Endothelial cell (in vitro differentiated cells): Measurements from ENCODE around the gene GSDME. TPM values are rescaled to one million over a fixed set of nuclear protein-coding genes. Genes with fewer than 3 reads are reported as not detected.

ENCODE experiments used
- DNase-seq: peaks from one replicate; pipeline ENCODE4 v3.0.0; 2021; ENCODE audit warnings: low spot score
- H3K27ac Mint-ChIP-seq: one replicate; pipeline ENCODE4 v1.8.0; 2021; ENCODE audit warnings: mixed read lengths, inconsistent platforms; ENCODE audit not compliant: unreplicated experiment
- H3K27me3 Mint-ChIP-seq: one replicate; pipeline ENCODE4 v1.8.0; 2021; ENCODE audit warnings: mild to moderate bottlenecking, moderate library complexity, mixed read lengths, inconsistent platforms; ENCODE audit not compliant: unreplicated experiment
- H3K36me3 Mint-ChIP-seq: one replicate; pipeline ENCODE4 v1.8.0; 2021; ENCODE audit warnings: mild to moderate bottlenecking, low read depth, mixed read lengths, inconsistent platforms; ENCODE audit not compliant: unreplicated experiment
- H3K4me1 Mint-ChIP-seq: one replicate; pipeline ENCODE4 v1.8.0; 2021; ENCODE audit warnings: mild to moderate bottlenecking, mixed read lengths, inconsistent platforms; ENCODE audit not compliant: unreplicated experiment
- H3K4me3 Mint-ChIP-seq: one replicate; pipeline ENCODE4 v1.8.0; 2021; ENCODE audit warnings: mild to moderate bottlenecking, mixed read lengths, inconsistent platforms; ENCODE audit not compliant: unreplicated experiment
- H3K9me3 Mint-ChIP-seq: one replicate; pipeline ENCODE4 v1.8.0; 2021; ENCODE audit warnings: mixed read lengths, inconsistent platforms; ENCODE audit not compliant: unreplicated experiment
- total RNA-seq: library from RNA; stranded (reverse); fragmentation: NEBNext Ultra II Directional; extraction: Animal tissue kit (Norgen Biotek cat#: 25700); gene quantifications from one replicate; pipeline ENCODE4 v1.2.1, GENCODE V29; 2021; ENCODE audit not compliant: unreplicated experiment
- TF ChIP-seq, protein P1 (sequence below): fragments of 200-600 bp; sonication (generic); IDR thresholded peaks from one replicate; pipeline ENCODE4 v1.5.0; 2021; ENCODE audit warnings: antibody characterized with exemption; ENCODE audit not compliant: unreplicated experiment

GSDME gene
- total RNA-seq, 1 donor from 2014 or later, result 4.4 TPM

DNA sequence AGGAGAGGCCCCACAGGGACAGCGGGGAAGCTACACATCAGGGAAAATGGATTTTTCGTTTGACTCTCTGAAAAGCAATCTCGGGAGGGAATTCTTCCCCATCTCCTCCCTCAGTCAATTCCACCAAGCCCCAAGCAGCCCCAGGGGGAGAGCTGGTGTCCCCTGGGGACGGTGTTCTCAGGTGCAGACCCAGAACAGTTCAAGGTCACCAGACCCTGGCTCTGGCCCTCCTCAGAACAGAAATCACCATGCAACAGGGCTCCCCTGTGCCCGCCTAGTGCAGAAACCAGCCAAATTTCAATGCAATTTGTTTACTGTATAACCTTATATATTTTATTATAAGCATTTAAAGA lies 34.1 kb downstream of the GSDME start:
- TF ChIP-seq, protein P1, sequence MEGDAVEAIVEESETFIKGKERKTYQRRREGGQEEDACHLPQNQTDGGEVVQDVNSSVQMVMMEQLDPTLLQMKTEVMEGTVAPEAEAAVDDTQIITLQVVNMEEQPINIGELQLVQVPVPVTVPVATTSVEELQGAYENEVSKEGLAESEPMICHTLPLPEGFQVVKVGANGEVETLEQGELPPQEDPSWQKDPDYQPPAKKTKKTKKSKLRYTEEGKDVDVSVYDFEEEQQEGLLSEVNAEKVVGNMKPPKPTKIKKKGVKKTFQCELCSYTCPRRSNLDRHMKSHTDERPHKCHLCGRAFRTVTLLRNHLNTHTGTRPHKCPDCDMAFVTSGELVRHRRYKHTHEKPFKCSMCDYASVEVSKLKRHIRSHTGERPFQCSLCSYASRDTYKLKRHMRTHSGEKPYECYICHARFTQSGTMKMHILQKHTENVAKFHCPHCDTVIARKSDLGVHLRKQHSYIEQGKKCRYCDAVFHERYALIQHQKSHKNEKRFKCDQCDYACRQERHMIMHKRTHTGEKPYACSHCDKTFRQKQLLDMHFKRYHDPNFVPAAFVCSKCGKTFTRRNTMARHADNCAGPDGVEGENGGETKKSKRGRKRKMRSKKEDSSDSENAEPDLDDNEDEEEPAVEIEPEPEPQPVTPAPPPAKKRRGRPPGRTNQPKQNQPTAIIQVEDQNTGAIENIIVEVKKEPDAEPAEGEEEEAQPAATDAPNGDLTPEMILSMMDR, result no peak
- Mint-ChIP-seq H3K4me1 (peaks cover 11% of the 10 kb centered on the region), H3K27ac (no peak overlapping the region), H3K4me3 (no peak overlapping the region), H3K27me3 (no peaks in the 10 kb centered on the region), H3K36me3 (no peaks in the 10 kb centered on the region), H3K9me3 (no peaks in the 10 kb centered on the region)
- DNase-seq, result no peak

DNA sequence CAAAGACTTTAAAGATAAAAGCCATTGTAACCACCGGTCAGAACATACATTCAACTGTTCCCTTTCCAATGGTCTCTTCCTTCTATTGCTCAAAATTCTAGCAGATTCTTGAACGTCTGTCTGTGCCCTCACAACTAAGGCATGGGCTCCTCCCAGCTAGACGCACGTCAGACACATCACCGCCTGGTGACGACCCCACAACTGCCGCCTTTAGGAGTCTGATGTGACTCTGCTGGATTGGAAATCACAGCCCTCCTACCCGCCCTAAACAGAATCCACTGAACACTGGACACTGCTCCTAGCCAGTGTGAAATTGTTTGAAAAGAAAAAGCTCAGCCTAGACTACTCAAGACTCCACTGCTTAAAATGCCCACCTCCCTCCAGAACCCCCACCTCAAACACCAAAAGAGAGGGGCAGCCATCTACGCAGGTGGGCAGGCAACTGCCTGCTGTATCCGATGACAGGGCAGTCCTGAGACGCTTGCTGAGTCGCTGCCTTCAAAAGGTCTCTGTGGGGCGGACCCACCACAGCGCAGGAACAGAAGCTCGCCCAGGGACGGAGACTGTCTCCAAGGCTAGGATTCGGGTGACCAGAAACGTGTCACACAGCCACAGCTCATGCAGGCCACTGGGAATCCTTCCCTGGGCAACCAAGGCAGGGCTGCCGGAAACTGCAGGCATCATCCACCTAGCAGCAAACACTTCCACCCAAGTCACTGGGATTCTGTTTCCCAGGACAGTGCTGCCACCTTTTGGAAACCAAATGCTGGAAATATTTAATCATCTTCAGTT lies 34.7 kb downstream of the GSDME start:
- H3K27me3 Mint-ChIP-seq, result no peaks in the 10 kb centered on the region
- H3K36me3 Mint-ChIP-seq, result no peaks in the 10 kb centered on the region
- H3K4me3 Mint-ChIP-seq, result no peak overlapping the region
- peaks cover 16% of the 10 kb centered on the region for H3K4me1 Mint-ChIP-seq
- DNase-seq, result peak; percentile 31
- H3K27ac Mint-ChIP-seq, result no peak overlapping the region
- TF ChIP-seq, protein P1, result no peak
- H3K9me3 Mint-ChIP-seq, result no peaks in the 10 kb centered on the region

DNA sequence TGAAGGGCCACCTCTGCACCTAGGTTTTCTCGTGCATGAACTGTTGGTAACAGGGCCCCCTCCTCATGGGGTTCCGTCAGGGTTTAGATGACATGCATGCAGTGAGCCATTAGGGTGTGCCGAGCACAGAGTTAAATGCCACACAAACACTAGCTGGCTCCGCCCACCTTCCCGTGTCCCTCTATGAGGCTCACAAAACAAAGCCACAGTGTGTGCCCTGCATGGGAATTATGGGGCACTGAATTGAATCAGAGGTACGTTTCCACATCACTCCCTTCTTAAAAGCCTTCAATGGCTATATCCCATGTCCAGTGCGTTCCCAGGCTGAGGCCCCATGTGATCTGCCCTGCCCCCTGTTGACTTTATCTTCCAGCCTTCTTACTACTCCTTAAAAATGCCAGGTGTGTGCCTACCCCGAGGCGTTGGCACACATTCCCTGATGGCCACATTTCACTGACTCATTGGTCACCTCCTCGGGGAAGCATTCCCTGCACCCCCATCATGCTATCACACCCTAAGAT lies 35.7 kb downstream of the GSDME start:
- no peaks in the 10 kb centered on the region for H3K27me3 Mint-ChIP-seq
- H3K36me3 Mint-ChIP-seq, result no peaks in the 10 kb centered on the region
- TF ChIP-seq, protein P1, result no peak
- no peak overlapping the region for H3K4me3 Mint-ChIP-seq
- H3K4me1 Mint-ChIP-seq, result peaks cover 20% of the 10 kb centered on the region
- H3K9me3 Mint-ChIP-seq, result no peaks in the 10 kb centered on the region
- no peak for DNase-seq
- H3K27ac Mint-ChIP-seq, result no peak overlapping the region

DNA sequence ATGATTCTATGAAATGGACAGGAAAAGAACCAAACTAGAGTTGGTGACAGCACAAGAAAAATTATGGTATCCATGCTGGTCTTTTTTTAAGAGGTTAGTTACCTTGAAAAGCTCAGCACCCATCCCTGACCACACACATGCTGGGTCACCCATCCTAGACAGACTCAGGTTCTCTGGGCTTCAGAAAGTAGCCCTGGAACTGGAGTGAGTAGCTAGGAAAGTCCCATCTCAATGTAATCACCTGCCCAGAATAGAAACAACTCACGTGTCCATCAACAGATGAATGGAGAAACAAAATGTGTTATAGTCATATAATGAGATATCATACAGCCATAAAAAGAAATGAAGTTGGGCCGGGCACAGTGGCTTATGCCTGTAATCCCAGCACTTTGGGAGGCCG lies 37.0 kb downstream of the GSDME start:
- Mint-ChIP-seq H3K4me1 (peaks cover 20% of the 10 kb centered on the region), H3K36me3 (no peaks in the 10 kb centered on the region), H3K27ac (no peak overlapping the region), H3K27me3 (no peaks in the 10 kb centered on the region), H3K9me3 (no peaks in the 10 kb centered on the region), H3K4me3 (no peak overlapping the region)
- DNase-seq, result no peak
- TF ChIP-seq, protein P1, result no peak

DNA sequence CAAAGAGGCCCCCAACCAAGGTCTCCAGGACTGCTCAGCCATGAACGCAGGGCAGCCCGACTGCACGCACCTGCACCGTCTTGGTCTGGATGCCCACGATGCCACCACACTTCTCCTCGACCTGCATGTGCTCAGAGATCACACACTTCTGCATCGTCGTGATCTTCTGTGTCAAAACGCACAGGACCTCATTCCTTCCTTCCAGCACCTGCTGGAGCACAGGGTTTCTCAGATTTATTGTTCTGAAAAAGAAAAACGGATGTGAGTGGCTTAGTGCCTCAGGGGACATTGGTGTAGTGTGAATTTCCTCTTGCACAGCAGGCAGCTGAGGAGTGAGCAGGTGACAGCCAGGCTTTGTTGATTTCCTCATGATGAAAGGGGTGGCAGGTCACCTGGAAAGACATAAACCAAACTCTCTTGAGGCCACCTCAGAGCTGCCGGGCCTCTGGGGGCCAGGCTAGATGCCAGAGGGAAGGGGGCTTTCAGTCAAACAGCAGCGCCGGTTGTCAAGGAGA lies 38.2 kb downstream of the GSDME start:
- Mint-ChIP-seq H3K9me3 (no peaks in the 10 kb centered on the region), H3K36me3 (no peaks in the 10 kb centered on the region), H3K4me3 (no peak overlapping the region), H3K4me1 (peaks cover 20% of the 10 kb centered on the region), H3K27ac (no peak overlapping the region), H3K27me3 (no peaks in the 10 kb centered on the region)
- TF ChIP-seq, protein P1, result no peak
- DNase-seq, result no peak
